Nephron progenitor cell (in vitro differentiated cells): ENCODE data around the gene VPS35L.
"Not testable (repeated sequence)": the region's sequence is repeated elsewhere in the genome, so short reads cannot be mapped to it uniquely, and the experiment has no call there.

Experiments
- DNase-seq: peaks from one replicate; pipeline ENCODE4 v3.0.0; 2021
- H3K27ac Mint-ChIP-seq: 2 replicates; pipeline ENCODE4 v1.8.0; 2021; ENCODE audit warnings: mild to moderate bottlenecking, moderate library complexity, mixed read lengths
- H3K27me3 Mint-ChIP-seq: 2 replicates; pipeline ENCODE4 v1.8.0; 2021; ENCODE audit warnings: mild to moderate bottlenecking, low read depth, mixed read lengths; ENCODE audit not compliant: poor library complexity
- H3K36me3 Mint-ChIP-seq: 2 replicates; pipeline ENCODE4 v1.8.0; 2021; ENCODE audit warnings: low read depth, mixed read lengths
- H3K4me1 Mint-ChIP-seq: 2 replicates; pipeline ENCODE4 v1.8.0; 2021; ENCODE audit warnings: mixed read lengths
- H3K4me3 Mint-ChIP-seq: 2 replicates; pipeline ENCODE4 v1.8.0; 2021; ENCODE audit warnings: mild to moderate bottlenecking, moderate library complexity, mixed read lengths
- H3K9me3 Mint-ChIP-seq: 2 replicates; pipeline ENCODE4 v1.8.0; 2021; ENCODE audit warnings: mild to moderate bottlenecking, moderate library complexity, mixed read lengths
- TF ChIP-seq, protein P1 (sequence below): fragments of 200-600 bp; sonication (generic); IDR thresholded peaks from 2 replicates; pipeline ENCODE4 v1.5.0; 2021; ENCODE audit warnings: antibody characterized with exemption

VPS35L gene

DNA sequence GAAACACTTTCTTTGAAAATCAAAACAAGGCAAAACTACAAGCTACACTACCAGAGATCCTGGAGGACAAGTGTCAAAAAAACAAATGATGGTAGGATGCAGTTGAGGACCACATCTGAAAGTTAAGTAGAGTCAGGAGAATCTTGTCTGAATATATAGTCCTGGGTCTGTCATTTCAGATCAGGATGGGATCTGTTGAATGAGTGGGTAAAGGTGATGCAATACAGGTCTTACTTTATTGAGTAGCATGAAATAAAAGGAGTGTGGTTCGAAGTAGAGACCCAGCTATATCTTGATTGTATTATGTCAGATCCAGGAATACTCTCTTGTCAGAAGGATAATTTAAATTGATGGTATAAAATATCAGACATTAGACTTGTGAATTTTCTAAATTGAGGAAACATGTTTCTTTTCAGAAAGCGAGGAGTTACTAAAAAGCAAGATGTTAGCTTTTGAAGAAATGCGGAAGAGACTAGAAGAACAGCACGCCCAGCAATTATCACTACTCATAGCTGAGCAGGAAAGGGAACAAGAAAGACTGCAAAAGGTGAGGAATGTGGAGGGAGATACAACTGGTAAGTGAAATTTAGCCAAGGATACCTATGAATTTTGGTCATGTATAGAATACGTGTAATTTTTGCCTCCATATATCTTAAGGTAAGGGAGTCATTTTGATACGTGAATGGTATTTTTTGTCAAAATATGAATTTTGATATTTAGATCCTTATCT lies 15.1 kb upstream of the VPS35L start:
- no peaks in the 10 kb centered on the region for H3K27me3 Mint-ChIP-seq
- peaks cover 4% of the 10 kb centered on the region for H3K9me3 Mint-ChIP-seq
- no peak overlapping the region for H3K4me3 Mint-ChIP-seq
- H3K4me1 Mint-ChIP-seq, result no peaks in the 10 kb centered on the region
- no peak overlapping the region for H3K27ac Mint-ChIP-seq
- DNase-seq, result no peak
- H3K36me3 Mint-ChIP-seq, result peaks cover 61% of the 10 kb centered on the region
- TF ChIP-seq, protein P1, sequence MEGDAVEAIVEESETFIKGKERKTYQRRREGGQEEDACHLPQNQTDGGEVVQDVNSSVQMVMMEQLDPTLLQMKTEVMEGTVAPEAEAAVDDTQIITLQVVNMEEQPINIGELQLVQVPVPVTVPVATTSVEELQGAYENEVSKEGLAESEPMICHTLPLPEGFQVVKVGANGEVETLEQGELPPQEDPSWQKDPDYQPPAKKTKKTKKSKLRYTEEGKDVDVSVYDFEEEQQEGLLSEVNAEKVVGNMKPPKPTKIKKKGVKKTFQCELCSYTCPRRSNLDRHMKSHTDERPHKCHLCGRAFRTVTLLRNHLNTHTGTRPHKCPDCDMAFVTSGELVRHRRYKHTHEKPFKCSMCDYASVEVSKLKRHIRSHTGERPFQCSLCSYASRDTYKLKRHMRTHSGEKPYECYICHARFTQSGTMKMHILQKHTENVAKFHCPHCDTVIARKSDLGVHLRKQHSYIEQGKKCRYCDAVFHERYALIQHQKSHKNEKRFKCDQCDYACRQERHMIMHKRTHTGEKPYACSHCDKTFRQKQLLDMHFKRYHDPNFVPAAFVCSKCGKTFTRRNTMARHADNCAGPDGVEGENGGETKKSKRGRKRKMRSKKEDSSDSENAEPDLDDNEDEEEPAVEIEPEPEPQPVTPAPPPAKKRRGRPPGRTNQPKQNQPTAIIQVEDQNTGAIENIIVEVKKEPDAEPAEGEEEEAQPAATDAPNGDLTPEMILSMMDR, result no peak

DNA sequence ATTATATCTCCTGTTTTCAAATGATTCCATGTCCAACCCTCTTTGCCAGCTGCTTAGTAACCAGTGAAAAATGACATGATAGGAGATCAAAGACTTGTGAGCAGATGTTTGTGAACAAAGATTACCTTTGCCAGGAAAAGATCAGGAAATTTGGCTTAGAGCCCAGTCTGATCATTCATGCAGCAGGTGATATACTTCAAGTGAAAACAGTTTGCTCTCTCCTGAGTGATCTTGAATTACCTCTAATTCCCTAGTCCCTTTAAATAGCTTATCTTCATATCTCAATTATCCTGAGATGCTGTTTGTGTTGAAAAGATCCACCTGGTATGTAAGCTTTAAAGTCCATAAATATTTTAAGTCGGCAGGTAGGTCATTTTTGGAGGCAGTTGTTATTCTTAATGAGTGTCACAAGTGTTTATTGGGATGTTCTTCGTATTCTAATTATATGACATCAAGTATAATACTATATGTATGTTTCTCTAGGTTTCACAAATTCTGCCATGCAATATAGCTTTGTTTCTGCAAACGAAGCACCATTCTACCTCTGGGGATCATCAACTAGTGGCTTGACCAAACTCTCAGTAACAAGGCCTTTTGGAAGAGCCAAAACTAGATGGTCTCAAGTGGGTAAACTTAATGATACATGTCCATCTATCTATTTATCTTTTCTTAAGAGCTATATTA lies 13.2 kb upstream of the VPS35L start:
- Mint-ChIP-seq H3K4me3 (no peak overlapping the region), H3K4me1 (no peaks in the 10 kb centered on the region), H3K27ac (no peak overlapping the region), H3K9me3 (peaks cover 4% of the 10 kb centered on the region), H3K36me3 (peaks cover 49% of the 10 kb centered on the region), H3K27me3 (no peaks in the 10 kb centered on the region)
- DNase-seq, result no peak
- TF ChIP-seq, protein P1, result no peak

DNA sequence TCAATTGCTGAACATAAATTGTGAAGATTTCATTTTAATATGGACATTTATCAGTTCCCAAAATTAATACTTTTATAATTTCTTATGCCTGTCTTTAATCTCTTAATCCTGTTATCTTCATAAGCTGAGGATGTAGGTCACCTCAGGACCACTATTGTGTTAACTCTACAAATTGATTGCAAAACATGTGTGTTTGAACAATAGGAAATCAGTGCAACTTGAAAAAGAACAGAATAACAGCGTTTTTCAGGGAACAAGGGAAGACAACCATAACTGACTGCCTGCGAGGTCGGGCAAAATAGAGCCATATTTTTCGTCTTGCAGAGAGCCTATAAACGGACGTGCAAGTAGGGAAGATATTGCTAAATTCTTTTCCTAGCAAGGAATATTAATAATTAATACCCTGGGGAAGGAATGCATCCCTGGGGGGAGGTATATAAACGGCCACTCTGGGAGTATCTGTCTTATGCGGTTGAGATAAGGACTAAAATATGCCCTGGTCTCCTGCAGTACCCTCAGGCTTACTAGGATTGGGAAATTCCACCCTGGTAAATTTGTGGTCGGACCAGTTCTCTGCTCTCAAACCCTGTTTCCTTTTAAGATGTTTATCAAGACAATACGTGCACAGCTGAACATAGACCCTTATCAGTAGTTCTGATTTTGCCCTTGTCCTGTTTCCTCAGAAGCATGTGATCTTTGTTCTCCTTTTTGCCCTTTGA lies 12.1 kb upstream of the VPS35L start:
- not testable (repeated sequence) for H3K27ac Mint-ChIP-seq, H3K9me3 Mint-ChIP-seq, H3K4me3 Mint-ChIP-seq, H3K4me1 Mint-ChIP-seq, H3K27me3 Mint-ChIP-seq, DNase-seq
- peaks cover 49% of the 10 kb centered on the region for H3K36me3 Mint-ChIP-seq

DNA sequence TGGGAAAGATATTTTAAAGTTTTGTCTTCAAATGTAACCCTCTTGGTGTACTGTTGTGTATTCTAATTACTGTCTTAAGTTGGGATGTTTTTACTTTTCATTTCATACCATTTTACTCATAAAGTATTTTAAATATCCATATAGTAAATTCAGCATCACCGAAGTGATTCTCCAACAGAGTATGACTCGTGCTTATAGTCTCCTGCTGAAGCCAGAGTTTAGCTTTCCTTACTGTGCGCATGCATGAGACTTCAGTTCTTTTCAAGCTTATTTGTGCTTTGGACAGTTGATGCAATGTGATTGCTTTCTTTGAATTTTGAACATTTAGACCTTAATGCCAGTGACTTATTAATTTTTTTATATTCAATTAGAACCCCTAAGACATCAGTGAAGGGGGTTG lies 7.4 kb upstream of the VPS35L start:
- Mint-ChIP-seq H3K27ac (no peak overlapping the region), H3K36me3 (peaks cover 25% of the 10 kb centered on the region), H3K4me3 (no peak overlapping the region), H3K9me3 (peaks cover 4% of the 10 kb centered on the region), H3K4me1 (no peaks in the 10 kb centered on the region), H3K27me3 (no peaks in the 10 kb centered on the region)
- TF ChIP-seq, protein P1, result no peak
- DNase-seq, result no peak

DNA sequence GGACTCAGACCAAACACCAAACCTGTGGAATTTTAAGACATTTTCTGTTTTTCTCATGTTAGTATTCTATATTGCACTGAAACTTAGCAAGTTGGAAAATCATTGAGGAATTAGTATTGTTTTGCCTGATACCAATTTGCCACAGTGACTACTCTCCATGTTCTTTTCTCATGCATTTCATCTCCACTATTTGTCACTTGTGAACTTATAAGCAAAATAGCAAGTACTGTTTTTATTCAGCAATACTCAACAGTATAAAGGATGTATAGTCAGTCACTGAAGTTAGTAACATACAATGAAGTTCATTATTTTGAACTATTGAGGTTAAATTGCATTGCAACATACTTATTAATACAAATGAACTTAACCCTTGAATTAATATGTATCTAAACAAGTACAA lies 5.8 kb upstream of the VPS35L start:
- no peak overlapping the region for H3K27ac Mint-ChIP-seq
- H3K4me1 Mint-ChIP-seq, result no peaks in the 10 kb centered on the region
- TF ChIP-seq, protein P1, result no peak
- H3K36me3 Mint-ChIP-seq, result peaks cover 11% of the 10 kb centered on the region
- no peak for DNase-seq
- H3K9me3 Mint-ChIP-seq, result no peaks in the 10 kb centered on the region
- H3K4me3 Mint-ChIP-seq, result no peak overlapping the region
- H3K27me3 Mint-ChIP-seq, result peaks cover 4% of the 10 kb centered on the region
